Measurements from ENCODE around the gene TDRD12.
"Not testable (repeated sequence)": the region's sequence is repeated elsewhere in the genome, so short reads cannot be mapped to it uniquely, and the experiment has no call there.

TDRD12 gene

DNA sequence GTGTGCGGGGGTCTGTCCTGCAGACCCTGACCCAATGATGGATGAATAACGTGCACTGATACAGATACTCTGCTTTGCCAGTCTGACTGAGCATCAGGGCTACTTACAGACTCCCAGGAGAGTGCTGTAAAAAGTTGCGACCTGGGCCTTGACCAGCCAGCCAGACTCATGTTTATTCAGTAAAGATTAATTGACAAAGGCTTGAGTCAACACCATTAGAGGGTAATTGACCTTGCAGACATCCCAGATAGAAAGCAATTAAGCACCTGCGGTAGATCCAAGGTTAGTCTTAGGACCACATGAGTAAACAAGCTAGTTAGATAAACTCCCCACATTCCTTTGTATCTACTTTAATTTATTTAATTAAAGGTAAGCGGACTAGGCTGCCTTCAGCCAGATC, 17.6 kb upstream of the TDRD12 start:
- Mint-ChIP-seq H3K36me3 (ENCODE audit: low read depth) (peaks cover 93% of the 10 kb centered on the region), H3K27me3 (ENCODE audit: low read depth) (no peaks in the 10 kb centered on the region), H3K4me3 (no peak overlapping the region), H3K27ac (no peak overlapping the region), H3K4me1 (no peaks in the 10 kb centered on the region), H3K9me3 (peaks cover 58% of the 10 kb centered on the region)
- TF ChIP-seq, protein P1, sequence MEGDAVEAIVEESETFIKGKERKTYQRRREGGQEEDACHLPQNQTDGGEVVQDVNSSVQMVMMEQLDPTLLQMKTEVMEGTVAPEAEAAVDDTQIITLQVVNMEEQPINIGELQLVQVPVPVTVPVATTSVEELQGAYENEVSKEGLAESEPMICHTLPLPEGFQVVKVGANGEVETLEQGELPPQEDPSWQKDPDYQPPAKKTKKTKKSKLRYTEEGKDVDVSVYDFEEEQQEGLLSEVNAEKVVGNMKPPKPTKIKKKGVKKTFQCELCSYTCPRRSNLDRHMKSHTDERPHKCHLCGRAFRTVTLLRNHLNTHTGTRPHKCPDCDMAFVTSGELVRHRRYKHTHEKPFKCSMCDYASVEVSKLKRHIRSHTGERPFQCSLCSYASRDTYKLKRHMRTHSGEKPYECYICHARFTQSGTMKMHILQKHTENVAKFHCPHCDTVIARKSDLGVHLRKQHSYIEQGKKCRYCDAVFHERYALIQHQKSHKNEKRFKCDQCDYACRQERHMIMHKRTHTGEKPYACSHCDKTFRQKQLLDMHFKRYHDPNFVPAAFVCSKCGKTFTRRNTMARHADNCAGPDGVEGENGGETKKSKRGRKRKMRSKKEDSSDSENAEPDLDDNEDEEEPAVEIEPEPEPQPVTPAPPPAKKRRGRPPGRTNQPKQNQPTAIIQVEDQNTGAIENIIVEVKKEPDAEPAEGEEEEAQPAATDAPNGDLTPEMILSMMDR (IDR thresholded peaks at IDR 0.05; ENCODE audit: unreplicated experiment in 3 of 3) = no peak

DNA sequence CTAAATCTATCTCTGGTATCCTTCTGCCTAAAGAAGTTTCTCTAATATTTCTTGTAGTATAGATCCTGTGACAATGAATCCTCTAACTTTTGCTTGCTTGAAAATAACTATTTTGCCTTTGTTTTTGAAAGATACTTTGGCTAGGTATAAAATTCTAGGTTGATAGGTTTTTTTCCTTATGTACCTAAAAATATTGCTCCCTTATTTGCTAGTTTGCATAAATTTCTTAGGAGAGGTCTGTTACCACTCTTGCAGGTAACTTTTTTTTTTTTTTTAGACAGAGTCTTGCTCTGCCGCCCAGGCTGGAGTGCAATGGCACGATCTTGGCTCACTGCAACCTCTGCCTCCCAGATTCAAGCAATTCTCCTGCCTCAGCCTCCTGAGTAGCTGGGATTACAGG, 15.6 kb upstream of the TDRD12 start:
- not testable (repeated sequence) for H3K4me1 Mint-ChIP-seq; H3K4me3 Mint-ChIP-seq; H3K27me3 Mint-ChIP-seq (ENCODE audit: low read depth); H3K27ac Mint-ChIP-seq
- H3K9me3 Mint-ChIP-seq = peaks cover 52% of the 10 kb centered on the region
- H3K36me3 Mint-ChIP-seq (ENCODE audit: low read depth) = peaks cover 84% of the 10 kb centered on the region

DNA sequence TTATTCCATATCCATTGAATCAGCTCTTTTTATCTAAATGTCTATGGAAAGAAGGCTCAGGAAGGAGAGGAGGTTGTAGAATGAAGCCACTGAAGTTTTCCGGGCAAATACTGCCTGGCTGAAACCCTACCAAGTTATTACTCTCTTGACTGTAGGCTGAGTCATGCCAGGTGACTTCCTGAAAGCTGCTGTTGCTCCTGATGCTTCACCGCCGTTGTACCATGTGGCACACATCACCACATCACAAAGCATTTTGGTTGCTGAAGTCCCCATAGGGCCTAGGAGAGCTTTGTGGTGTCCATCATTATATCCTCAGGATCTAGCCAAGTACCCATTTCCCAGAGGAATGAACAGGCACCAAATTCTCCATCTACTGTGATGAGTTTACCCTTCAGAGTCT, 11.1 kb upstream of the TDRD12 start:
- TF ChIP-seq, protein P1 (IDR thresholded peaks at IDR 0.05; ENCODE audit: unreplicated experiment in 3 of 3) = no peak
- no peaks in the 10 kb centered on the region for H3K4me1 Mint-ChIP-seq
- H3K27ac Mint-ChIP-seq = no peak overlapping the region
- no peaks in the 10 kb centered on the region for H3K27me3 Mint-ChIP-seq (ENCODE audit: low read depth)
- H3K36me3 Mint-ChIP-seq (ENCODE audit: low read depth) = peaks cover 61% of the 10 kb centered on the region
- H3K9me3 Mint-ChIP-seq = peaks cover 32% of the 10 kb centered on the region
- no peak overlapping the region for H3K4me3 Mint-ChIP-seq

DNA sequence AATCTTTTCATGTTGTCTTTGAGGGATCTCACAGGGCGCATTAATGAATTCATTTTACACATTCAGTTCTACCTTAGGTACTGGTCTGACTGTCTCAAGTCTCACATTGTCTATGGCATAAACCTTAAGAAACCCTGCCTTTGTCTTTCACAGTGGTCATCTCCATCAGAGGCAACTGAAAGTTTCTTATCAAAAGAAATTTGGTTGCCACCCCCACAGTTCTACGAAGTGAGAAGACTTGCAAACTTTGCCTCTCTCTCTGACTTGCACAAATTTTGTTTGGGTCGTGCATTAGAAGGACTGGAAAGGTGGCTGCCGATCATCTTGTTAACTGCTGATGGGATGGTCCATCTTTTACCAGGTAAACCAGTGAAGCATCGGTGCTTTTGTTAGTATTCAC, 10.5 kb upstream of the TDRD12 start:
- TF ChIP-seq, protein P1 (IDR thresholded peaks at IDR 0.05; ENCODE audit: unreplicated experiment in 3 of 3) = no peak
- no peaks in the 10 kb centered on the region for H3K27me3 Mint-ChIP-seq (ENCODE audit: low read depth)
- peaks cover 28% of the 10 kb centered on the region for H3K9me3 Mint-ChIP-seq
- H3K4me1 Mint-ChIP-seq = no peaks in the 10 kb centered on the region
- no peak overlapping the region for H3K27ac Mint-ChIP-seq
- H3K36me3 Mint-ChIP-seq (ENCODE audit: low read depth) = peaks cover 62% of the 10 kb centered on the region
- H3K4me3 Mint-ChIP-seq = no peak overlapping the region

DNA sequence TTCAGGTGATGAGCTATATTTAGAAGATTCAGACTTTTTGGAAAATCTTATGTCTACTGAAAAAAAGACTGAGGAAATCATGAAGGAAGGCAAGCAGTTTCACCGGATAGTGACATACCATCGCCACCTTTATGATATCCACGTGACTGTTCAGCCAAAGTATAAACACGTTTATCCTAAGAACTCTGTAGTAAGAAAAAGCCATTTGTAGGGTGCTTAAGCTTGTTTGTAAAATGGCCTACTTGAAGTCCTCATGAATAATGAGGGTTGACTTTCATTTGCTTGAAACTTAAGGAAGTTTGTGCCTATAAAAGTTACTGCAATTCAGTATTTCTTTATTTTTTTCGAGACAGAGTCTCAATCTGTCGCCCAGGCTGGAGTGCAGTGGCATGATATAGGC, 7.8 kb upstream of the TDRD12 start:
- Mint-ChIP-seq H3K9me3 (peaks cover 13% of the 10 kb centered on the region), H3K4me3 (no peak overlapping the region), H3K4me1 (no peaks in the 10 kb centered on the region), H3K27ac (no peak overlapping the region), H3K27me3 (ENCODE audit: low read depth) (no peaks in the 10 kb centered on the region), H3K36me3 (ENCODE audit: low read depth) (peaks cover 49% of the 10 kb centered on the region)
- TF ChIP-seq, protein P1 (IDR thresholded peaks at IDR 0.05; ENCODE audit: unreplicated experiment in 3 of 3) = no peak

DNA sequence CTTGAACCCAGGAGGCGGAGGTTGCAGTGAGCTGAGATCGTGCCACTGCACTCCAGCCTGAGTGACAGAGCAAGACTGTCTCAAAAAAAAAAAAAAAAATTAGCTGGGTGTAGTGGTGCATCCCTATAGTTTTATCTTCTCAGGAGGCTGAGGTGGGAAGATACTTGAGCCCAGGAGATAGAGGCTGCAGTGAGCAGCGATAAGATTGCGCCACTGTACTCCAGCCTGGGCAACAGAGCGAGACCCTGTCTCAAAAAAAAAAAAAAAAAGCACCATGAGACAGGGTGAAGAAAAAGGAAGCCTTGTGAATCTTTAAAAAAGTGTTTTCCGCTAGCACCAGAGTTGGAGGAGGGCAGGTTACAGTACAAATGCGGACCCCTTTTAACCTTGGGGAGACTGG, 3.4 kb upstream of the TDRD12 start:
- not testable (repeated sequence) for H3K27me3 Mint-ChIP-seq (ENCODE audit: low read depth); H3K4me3 Mint-ChIP-seq; H3K27ac Mint-ChIP-seq; H3K4me1 Mint-ChIP-seq; H3K9me3 Mint-ChIP-seq
- peaks cover 34% of the 10 kb centered on the region for H3K36me3 Mint-ChIP-seq (ENCODE audit: low read depth)

DNA sequence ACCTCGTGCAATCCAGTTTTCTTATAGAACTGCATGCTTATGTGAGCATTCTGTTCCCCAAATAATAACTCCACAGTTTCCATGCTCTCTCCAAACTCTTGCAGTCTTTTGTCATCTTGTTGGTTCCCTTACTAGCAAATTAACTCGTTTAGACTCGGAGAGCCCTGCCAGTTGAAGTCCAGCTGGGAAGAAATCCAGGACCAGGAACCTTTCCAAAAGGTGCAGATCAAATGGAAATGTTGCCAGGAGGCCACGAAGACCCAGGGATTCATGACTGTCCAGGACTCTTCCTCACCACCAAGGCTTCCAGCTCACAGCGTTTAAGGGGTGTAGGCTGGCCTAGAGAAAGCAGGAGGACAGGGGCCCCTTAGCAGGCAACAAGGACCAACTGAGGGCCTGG, 2.1 kb upstream of the TDRD12 start:
- H3K27ac Mint-ChIP-seq = no peak overlapping the region
- H3K36me3 Mint-ChIP-seq (ENCODE audit: low read depth) = peaks cover 32% of the 10 kb centered on the region
- TF ChIP-seq, protein P1 (IDR thresholded peaks at IDR 0.05; ENCODE audit: unreplicated experiment in 3 of 3) = no peak
- H3K4me3 Mint-ChIP-seq = no peak overlapping the region
- H3K27me3 Mint-ChIP-seq (ENCODE audit: low read depth) = no peaks in the 10 kb centered on the region
- peaks cover 2% of the 10 kb centered on the region for H3K9me3 Mint-ChIP-seq
- H3K4me1 Mint-ChIP-seq = no peaks in the 10 kb centered on the region

Data from nephron (organoid).